ENCODE data around the gene HSD17B1. TPM values are rescaled to one million over a fixed set of nuclear protein-coding genes. Genes with fewer than 3 reads are reported as not detected.
"Not testable (repeated sequence)": the region's sequence is repeated elsewhere in the genome, so short reads cannot be mapped to it uniquely, and the experiment has no call there.

HSD17B1 gene
- total RNA-seq, 1 experiment from 2014 or later, result 1.6 TPM

DNA sequence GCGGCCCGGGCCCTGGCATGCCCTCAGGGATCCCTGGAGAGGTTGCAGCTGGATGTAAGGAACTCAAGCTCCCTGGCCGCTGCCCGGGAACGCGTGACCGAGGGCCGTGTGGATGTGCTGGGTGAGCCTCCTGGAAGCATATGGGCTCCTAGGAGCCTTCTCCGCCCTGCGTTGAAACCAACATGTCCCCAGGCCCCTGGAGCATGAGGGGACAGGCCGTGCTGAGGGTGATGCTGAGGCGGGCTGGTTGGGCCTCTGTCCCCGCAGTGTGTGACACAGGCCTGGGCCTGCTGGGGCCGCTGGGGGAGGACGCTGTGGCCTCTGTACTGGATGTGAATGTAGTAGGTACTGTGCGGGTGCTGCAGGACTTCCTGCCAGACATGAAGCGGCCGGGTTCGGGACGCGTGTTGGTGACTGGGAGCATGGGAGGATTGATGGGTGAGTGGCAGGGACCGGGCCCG lies 5.7 kb upstream of the HSD17B1 start:
- DNase-seq (ENCODE audit: low spot score), result no peak

DNA sequence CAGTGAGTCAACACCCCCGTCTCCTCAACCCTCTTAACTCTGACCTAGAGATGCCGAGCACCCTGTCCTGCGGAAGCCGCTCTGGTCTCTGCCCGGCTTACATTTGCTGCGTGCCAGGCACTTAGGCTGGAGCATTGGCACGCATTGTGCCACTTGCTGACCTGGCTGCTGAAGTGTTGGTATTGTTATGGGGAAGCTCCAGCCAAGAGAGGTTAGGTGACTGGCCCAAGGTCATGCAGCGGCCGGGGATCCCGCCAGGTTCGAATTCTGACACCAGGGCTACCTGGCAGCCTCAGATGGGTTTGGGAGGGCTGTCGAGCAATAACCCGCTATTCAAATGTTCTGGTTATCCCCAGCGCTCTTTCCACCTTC lies 5.0 kb upstream of the HSD17B1 start:
- no peak for DNase-seq (ENCODE audit: low spot score)

DNA sequence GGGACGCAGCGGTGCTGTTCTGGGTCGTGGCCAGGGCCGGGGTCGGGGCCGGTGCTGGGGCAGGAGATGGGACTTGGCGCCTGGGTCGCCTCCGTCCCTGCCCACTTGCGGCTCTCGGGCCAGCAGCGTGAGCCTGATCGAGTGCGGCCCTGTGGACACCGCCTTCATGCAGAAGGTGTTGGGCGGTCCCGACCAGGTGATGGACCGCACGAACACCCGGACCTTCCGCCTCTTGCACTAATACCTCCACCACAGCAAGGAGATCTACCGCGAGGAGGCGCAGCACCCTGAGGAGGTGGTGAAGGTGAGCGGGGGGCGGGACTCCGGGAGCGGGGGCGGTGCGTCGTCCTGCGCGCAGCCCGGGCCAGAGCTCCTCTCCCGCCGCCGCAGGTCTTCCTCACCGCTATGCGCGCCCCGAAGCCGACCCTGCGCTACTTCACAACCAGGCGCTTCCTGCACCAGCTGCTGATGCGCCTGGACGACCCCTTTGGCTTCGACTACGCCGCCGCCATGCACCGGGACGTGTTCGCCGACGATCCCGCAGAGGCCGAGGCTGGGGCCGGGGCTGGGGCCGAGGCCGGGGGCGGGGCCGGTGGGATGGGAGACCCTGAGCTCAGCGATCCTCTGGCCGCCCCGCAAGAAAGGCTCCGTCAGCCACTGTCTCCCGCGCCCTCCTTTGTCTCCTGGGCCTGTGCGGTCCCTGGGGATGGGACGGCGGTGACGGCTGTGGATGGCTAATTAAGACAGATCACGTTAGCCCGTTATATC lies 4.5 kb upstream of the HSD17B1 start:
- no peak for DNase-seq (ENCODE audit: low spot score)

DNA sequence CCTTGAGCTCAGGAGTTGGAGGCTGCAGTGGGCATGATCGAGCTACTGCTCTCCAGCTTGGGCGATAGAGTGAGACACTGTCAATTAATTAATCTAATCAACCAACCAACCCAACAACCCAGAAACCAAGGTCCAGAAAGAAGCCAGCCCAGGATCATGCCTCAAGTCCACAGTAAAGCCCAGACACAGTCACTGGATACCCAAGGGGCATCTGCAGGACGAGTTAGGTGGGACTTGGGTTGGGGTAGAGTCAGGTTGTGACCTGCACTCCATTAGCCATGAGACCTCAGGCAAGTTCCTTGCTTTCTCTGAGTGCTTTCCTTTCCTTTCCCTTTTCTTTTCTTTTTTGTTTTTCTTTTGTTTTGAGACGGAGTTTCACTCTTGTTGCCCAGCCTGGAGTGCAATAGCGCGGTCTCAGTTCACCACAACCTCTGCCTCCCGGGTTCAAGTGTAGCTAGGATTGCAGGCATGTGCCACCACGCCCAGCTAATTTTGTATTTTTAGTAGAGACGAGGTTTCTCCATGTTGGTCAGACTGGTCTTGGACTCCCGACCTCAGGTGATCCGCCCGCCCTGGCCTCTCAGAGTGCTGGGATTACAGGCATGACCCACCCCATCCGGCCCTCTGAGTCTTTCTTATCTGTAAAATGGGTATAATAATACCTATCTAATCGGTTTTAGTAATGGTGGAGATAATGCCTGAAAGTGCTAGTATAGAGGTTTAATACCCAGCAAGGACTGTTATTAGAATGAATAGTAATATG lies 3.5 kb upstream of the HSD17B1 start:
- DNase-seq (ENCODE audit: low spot score), result no peak

DNA sequence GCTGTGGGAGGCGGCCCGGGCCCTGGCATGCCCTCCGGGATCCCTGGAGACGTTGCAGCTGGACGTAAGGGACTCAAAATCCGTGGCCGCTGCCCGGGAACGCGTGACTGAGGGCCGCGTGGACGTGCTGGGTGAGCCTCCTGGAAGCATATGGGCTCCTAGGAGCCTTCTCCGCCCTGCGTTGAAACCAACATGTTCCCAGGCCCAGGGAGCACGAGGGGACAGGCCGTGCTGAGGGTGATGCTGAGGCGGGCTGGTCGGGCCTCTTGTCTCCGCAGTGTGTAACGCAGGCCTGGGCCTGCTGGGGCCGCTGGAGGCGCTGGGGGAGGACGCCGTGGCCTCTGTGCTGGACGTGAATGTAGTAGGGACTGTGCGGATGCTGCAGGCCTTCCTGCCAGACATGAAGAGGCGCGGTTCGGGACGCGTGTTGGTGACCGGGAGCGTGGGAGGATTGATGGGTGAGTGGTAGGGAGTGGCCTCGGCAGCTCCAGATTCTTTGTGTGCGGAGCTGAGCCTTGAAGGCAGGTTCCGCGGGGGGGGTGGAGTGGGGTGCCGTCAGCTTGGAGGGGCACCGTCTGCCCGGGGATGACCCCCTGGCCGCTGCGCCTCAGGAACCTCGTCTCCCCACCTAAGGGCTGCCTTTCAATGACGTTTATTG lies 567 bp downstream of the HSD17B1 start:
- DNase-seq (ENCODE audit: low spot score), result no peak

DNA sequence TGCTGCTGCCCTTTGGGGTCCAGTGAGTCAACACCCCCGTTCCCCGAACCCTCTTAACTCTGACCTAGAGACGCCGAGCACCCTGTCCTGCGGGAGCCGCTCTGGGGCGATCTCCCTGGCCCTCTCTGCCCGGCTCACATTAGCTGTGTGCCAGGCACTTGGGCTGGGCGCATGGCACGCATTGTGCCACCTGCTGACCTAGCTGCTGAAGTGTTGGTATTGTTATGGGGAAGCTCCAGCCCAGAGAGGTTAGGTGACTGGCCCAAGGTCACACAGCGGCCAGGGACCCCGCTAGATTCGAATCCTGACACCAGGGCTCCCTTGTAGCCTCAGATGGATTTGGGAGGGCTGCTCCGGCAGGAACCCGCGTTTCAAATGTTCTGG lies 1.1 kb downstream of the HSD17B1 start:
- DNase-seq (ENCODE audit: low spot score), result no peak

DNA sequence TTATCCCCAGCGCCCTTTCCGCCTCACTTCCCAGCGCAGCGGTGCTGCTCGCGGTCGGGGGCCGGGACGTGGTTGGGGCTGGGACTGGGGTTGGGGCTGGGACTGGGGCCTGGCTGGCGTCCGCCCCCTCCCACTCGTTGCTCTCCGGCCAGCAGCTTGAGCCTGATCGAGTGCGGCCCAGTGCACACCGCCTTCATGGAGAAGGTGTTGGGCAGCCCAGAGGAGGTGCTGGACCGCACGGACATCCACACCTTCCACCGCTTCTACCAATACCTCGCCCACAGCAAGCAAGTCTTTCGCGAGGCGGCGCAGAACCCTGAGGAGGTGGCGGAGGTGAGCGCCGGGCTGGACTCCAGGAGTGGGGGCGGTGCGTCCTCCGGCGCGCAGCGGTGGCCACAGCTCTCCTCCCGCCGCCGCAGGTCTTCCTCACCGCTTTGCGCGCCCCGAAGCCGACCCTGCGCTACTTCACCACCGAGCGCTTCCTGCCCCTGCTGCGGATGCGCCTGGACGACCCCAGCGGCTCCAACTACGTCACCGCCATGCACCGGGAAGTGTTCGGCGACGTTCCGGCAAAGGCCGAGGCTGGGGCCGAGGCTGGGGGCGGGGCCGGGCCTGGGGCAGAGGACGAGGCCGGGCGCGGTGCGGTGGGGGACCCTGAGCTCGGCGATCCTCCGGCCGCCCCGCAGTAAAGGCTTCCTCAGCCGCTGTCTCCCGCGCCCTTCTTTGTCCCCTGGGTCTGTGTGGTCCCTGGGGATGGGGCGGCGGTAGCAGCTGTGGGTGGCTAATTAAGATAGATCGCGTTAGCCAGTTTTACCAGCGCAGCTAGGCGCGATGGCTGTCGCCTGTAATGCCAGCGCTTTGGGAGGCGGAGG lies 1.8 kb downstream of the HSD17B1 start:
- peak; percentile 68 for DNase-seq (ENCODE audit: low spot score)

DNA sequence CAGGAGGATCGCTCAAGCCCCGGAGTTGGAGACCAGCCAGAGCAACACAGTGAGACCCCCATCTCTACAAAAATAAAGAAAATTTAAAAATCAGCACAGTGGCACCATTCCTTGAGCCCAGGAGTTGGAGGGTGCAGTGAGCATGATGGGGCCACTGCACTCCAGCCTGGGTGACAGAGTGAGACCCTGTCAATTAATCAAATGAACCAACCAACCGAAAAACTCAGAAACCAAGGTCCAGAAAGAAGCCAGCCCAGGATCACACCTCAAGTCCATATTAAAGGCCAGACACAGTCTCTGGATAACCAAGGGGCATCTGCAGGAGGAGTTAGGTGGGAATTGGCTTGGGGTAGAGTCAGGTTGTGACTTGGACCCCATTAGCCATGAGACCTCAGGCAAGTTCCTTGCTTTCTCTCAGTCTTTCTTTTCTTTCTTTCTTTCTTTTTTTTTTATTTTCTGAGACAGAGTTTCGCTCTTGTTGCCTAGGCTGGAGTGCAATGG lies 2.4 kb downstream of the HSD17B1 start:
- DNase-seq (ENCODE audit: low spot score), result no peak

DNA sequence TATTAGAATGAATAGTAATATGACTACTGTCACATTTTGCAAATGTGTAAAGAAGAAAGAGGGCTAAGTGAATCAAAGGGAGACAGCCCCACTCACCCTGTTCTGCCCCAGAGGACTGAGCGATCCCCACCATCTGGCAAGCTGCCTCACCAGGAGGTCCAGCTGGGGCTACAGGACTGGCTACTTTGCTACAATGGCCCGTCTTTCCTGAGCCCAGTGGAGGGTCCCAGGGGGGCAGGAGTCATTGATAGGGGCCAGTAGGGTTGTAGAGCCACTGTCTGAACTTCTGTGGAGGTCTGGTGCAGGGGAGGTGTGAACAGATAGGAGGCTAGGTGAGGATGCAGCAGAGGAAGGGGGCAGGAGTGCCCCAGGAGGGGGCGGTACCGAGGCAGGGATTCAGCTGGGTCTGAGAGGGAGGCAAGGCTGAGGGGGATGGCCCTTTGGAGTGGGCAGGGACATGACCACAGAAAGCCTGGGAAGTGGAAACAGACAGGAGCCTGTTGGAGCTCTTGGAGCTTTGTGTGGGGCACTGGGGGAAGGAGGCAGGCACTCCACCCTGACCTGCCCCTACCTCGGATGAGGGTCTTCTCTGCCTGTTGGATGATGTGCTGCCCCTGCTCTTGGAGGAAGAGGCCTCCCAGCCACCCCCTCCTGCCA lies 3.4 kb downstream of the HSD17B1 start:
- not testable (repeated sequence) for DNase-seq (ENCODE audit: low spot score)

DNA sequence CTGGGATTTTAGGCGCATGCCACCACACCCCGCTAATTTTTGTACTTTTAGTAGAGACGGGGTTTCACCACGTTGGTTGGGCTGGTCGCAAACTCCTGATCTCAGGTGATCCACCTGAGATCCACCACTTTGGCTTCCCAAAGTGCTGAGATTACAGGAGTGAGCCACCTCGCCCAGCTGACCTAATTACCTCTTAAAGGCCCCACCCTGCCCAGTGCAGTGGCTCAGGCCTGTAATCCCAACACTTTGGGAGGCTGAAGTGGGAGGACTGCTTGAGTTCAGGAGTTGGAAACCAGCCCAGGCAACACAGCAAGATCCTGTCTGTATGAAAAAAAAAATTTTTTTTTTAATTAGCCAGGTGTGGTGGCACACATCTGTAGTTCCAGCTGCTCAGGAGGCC lies 6.4 kb downstream of the HSD17B1 start:
- no peak for DNase-seq (ENCODE audit: low spot score)

DNA sequence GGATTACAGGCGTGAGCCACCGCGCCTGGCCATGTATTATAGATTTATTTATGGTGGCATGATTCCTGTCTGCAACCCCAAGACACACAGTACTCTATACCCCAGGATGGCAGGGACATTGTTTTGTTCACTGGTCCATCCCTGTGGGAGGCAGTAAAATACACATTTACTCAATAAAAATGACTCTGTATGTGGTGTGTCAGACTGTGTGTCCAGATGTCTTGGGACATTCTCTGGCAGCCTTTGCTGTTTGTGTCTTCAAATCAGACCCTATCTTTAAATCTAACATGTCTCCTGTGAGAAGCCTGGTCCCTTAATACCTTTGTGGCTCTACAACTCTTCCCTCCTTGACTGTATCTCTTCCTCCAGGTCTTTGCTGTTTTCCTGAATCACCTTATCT lies 7.5 kb downstream of the HSD17B1 start:
- no peak for DNase-seq (ENCODE audit: low spot score)

DNA sequence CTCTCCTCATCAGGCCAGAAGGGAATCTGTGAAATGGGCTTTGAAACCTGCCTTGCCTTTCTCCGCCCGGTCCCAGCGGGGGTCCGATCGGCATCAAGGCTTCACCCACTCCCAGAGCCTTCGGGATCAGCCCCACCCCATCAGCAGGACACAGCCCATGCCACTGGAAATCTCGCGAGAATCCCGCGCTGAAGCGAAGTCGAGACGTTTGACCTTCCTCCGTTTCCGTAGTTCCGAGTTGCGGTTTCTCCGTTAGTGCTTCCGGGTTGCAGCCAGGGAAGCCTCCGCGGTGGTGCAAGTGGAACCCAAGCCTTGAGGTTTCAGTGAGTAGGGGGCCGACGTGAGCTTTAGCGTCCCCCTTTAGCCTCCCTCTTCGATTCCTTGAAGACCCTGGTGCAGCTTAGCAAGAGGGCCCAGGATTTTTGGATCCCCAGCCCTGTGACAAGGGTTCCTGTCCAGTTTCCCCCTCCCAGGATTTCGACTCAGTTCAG lies 9.2 kb downstream of the HSD17B1 start, which contains the start of gene COASY:
Gene COASY (plus strand): TSS at position 252 of the 491 bp plus-strand sequence. CDS start 475 bp downstream, outside the sequence.
- peak; percentile 98 for DNase-seq (ENCODE audit: low spot score)

DNA sequence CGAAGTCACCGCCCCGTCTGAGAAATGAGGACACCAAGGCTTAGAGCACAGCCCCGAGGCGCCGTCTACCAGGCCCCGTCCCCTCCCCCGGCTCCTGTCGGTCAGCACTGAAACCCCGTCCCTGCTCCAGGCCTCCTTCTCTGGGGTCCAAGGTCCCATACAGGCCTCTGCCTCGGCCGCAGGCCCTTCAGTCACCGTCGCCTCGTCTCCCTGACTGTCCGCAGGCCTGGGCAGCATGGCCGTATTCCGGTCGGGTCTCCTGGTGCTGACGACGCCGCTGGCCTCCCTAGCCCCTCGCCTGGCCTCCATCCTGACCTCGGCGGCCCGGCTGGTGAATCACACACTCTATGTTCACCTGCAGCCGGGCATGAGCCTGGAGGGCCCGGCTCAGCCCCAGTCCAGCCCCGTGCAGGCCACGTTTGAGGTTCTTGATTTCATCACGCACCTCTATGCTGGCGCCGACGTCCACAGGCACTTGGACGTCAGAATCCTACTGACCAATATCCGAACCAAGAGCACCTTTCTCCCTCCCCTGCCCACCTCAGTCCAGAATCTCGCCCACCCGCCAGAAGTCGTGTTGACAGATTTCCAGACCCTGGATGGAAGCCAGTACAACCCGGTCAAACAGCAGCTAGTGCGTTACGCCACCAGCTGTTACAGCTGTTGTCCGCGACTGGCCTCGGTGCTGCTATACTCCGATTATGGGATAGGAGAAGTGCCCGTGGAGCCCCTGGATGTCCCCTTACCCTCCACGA lies 9.8 kb downstream of the HSD17B1 start:
- DNase-seq (ENCODE audit: low spot score), result no peak

DNA sequence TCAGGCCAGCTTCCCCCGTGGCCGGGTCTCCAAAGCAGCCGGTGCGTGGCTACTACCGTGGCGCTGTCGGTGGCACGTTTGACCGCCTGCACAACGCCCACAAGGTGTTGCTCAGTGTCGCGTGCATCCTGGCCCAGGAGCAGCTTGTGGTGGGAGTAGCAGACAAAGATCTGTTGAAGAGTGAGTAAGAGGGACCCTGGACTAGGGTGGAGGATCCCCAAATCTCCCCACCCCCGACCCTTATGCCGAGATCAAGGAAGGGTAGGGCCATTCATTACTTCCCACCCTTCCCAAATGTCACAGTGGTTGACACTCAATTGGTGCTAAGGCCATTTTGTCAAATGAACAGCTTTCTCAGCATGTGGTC lies 10.4 kb downstream of the HSD17B1 start:
- DNase-seq (ENCODE audit: low spot score), result no peak

DNA sequence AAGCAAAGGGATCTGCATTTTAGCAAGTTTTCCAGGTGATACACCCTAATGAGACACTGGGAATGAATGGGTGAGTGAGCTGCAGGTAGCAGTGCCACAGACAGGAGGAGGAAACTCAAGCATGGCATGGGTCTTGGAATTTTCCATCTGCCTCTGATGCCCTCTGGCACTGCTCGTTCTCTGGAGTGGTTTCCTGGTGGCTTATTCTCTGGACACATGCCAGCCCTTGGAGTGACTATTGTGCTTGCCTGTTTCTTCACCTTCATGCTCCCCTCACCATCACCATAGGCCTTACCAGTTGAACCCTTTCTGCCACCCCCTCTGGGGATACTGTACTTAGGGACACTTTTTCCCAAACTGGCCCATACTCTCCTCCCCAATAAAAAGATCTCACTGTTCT lies 10.8 kb downstream of the HSD17B1 start:
- DNase-seq (ENCODE audit: low spot score), result peak; percentile 34

DNA sequence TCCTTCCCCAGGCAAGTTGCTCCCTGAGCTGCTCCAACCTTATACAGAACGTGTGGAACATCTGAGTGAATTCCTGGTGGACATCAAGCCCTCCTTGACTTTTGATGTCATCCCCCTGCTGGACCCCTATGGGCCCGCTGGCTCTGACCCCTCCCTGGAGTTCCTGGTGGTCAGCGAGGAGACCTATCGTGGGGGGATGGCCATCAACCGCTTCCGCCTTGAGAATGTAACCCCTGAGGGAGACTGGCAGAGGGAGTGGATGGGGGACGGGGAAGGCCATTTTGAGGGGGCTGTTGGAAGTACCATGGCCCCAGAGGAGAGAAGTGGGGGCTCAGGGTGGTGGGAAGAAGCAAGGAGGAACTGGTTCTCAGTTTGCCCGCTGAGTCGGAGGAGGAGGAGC lies 11.2 kb downstream of the HSD17B1 start:
- DNase-seq (ENCODE audit: low spot score), result no peak

DNA sequence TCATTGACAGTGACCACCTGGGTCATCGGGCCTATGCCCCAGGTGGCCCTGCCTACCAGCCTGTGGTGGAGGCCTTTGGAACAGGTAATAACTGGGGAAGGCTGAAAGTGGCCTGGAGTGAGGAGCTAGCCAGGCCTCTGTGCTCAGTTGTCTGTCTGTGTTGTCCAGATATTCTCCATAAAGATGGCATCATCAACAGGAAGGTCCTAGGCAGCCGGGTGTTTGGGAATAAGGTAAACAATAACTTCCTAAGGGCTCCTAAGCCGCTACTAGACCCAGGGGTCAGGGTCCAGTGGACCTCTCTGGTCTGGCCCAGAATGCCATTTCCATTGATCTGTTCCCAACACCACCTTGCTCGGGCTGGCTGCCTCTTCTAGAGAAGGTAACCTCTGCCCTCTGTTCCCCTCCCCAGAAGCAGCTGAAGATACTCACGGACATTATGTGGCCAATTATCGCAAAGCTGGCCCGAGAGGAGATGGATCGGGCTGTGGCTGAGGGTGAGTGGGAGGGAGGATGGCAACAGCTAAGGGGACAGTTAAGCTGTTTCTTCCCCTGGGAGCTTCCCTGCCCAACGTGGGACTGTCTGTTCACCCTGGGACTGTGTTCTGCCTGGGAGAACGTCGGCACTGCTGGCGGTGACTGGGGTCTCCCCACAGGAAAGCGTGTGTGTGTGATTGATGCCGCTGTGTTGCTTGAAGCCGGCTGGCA lies 12.2 kb downstream of the HSD17B1 start:
- DNase-seq (ENCODE audit: low spot score), result no peak

DNA sequence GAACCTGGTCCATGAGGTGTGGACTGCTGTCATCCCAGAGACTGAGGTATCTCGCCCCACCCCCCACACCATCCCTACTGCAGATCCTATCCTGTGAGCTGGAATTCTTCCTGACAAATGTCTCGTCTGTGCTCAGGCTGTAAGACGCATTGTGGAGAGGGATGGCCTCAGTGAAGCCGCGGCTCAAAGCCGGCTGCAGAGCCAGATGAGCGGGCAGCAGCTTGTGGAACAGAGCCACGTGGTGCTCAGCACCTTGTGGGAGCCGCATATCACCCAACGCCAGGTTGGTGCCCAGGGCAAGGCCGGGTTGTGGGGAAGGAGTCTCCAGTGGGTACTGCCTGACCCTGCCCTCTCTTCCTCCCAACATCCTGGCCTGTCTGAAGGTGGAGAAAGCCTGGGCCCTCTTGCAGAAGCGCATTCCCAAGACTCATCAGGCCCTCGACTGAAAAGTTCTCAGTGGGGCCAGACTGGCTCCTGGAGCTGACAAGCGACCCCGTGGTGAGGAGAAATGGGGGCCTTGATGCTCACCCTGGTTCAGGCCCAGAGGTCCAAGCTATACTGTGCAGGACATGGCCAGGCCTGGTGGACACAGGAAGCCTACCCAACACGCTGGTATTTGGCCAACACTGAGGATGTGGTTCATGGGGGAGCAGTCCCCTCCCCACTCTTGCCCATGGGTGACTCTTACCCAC lies 12.9 kb downstream of the HSD17B1 start:
- DNase-seq (ENCODE audit: low spot score), result no peak

Data from A172 (cell line).